ENCODE results near the gene UCN2. TPM values are rescaled to one million over a fixed set of nuclear protein-coding genes. Genes with fewer than 3 reads are reported as not detected.

The UCN2 gene
- total and polyA plus RNA-seq, 2 donors (not counting 3 experiments of a cell fraction or from before 2014, with no cell fraction given) = 0.11 TPM; not detected in 1

GRCh38 chr3:48555231-48555948 lies 8.2 kb downstream of the UCN2 start:
- H2AFZ ChIP-seq (ENCODE audit: low read depth, low read length) = no peak overlapping the region
- H3K4me2 ChIP-seq (ENCODE audit: insufficient read depth, low read length) = no peak overlapping the region
- H3K9me1 ChIP-seq (replicated peaks; ENCODE audit: control insufficient read depth, extremely low read depth, insufficient read depth, low read length) = no peaks in the 10 kb centered on the region
- H3K79me2 ChIP-seq (ENCODE audit: control insufficient read depth, insufficient read depth, low read length) = no peaks in the 10 kb centered on the region
- CTCF ChIA-PET = interaction anchor here (1.0 to 6.8 kb wide), 3 partner anchors 9 to 155 kb away, joined by 3 to 38 read pairs (median 19); no protein-coding TSS in a partner anchor
- H3K9ac ChIP-seq (replicated peaks; ENCODE audit: extremely low read depth, insufficient read depth, low read length) = no peak overlapping the region
- DNase-seq (ENCODE audit: low read depth, low spot score) (no peak), FAIRE-seq (no peak)
- H3K27ac ChIP-seq (ENCODE audit: insufficient read depth, low read depth, low read length) = no peak overlapping the region
- H3K9me3 ChIP-seq (replicated peaks; ENCODE audit: control insufficient read depth, insufficient read depth, low read length) = no peaks in the 10 kb centered on the region
- no peaks in the 10 kb centered on the region for H3K27me3 ChIP-seq (ENCODE audit: control insufficient read depth in 2 of 2, insufficient read depth in 2 of 2, low read length in 2 of 2)
- BruUV-seq (replicated peaks) = no TSS peak
- dilution Hi-C loops (cut with MboI; ENCODE audit: extremely low pct_ligation_motif_present, low sequenced_read_pairs) (no loop called here), intact Hi-C loops (cut with micrococcal nuclease) (no loop called here)
- no peak overlapping the region for H3K4me3 ChIP-seq (replicated peaks in 1 of 3; ENCODE audit: insufficient read depth in 1 of 3, low read depth in 1 of 3, low read length in 3 of 3)
- H3K36me3 ChIP-seq (ENCODE audit: control insufficient read depth in 2 of 2, extremely low read depth in 1 of 2, insufficient read depth in 2 of 2, low read length in 2 of 2) = no peaks in the 10 kb centered on the region
- H3K4me1 ChIP-seq (ENCODE audit: control insufficient read depth, extremely low read depth, insufficient read depth, low read length) = peaks cover 6% of the 10 kb centered on the region
- TF ChIP-seq CTCF (IDR thresholded peaks at IDR 0.05; ENCODE audit: extremely low read depth in 1 of 2, insufficient read depth in 1 of 2, low read depth in 1 of 2, low read length in 2 of 2) (no peak), MAX (IDR thresholded peaks at IDR 0.05; ENCODE audit: insufficient read depth, insufficient read length) (no peak), FOS (IDR thresholded peaks at IDR 0.05; ENCODE audit: borderline replicate concordance, insufficient read depth, low read length) (no peak), EZH2 (IDR thresholded peaks at IDR 0.05; ENCODE audit: borderline replicate concordance, low read depth, low read length, severe bottlenecking) (no peak), JUN (IDR thresholded peaks at IDR 0.05; ENCODE audit: borderline replicate concordance, insufficient read depth, insufficient read length, low read depth) (no peak), POLR2AphosphoS5 (IDR thresholded peaks at IDR 0.05; ENCODE audit: insufficient read depth, low read depth, low read length) (no peak), MYC (IDR thresholded peaks at IDR 0.05; ENCODE audit: low read depth, low read length) (no peak), GATA2 (IDR thresholded peaks at IDR 0.05; ENCODE audit: insufficient read depth, insufficient read length, low read depth, low read length) (no peak), POLR2A (IDR thresholded peaks at IDR 0.05; ENCODE audit: low read depth, low read length) (no peak)
- H4K20me1 ChIP-seq (replicated peaks; ENCODE audit: control insufficient read depth, extremely low read depth, insufficient read depth, low read length) = no peaks in the 10 kb centered on the region
- POLR2A ChIA-PET = no interaction called here
